Activated naive CD4-positive, alpha-beta T cell treated with anti-CD3 and anti-CD28 coated beads for 36 hours (primary cell): Measurements from ENCODE around the gene ADGRV1. TPM values are rescaled to one million over a fixed set of nuclear protein-coding genes. Genes with fewer than 3 reads are reported as not detected.

Source experiments
- CTCF ChIA-PET: fragments of 350-600 bp; sonication (Branson Sonifier 250); formaldehyde crosslinking; loops from one replicate; lab custom pipeline; 2021; ENCODE audit warnings: antibody characterized with exemption; lab: Charles Lee
- DNase-seq: peaks from one replicate; pipeline ENCODE4 v3.0.0-alpha.2; 2020
- H3K27ac Mint-ChIP-seq: one replicate; pipeline ENCODE4 v1.8.0; 2021; ENCODE audit warnings: mild to moderate bottlenecking, mixed read lengths
- H3K27me3 Mint-ChIP-seq: one replicate; pipeline ENCODE4 v1.8.0; 2021; ENCODE audit warnings: low read depth, mixed read lengths
- H3K36me3 Mint-ChIP-seq: one replicate; pipeline ENCODE4 v1.8.0; 2021; ENCODE audit warnings: low read depth, mixed read lengths
- H3K4me1 Mint-ChIP-seq: one replicate; pipeline ENCODE4 v1.8.0; 2021; ENCODE audit warnings: low read depth, mixed read lengths
- H3K4me3 Mint-ChIP-seq: one replicate; pipeline ENCODE4 v1.8.0; 2021; ENCODE audit warnings: mild to moderate bottlenecking, moderate library complexity, mixed read lengths
- H3K9me3 Mint-ChIP-seq: one replicate; pipeline ENCODE4 v1.8.0; 2021; ENCODE audit warnings: mixed read lengths
- intact Hi-C: fragments of 100-400 bp; cut with micrococcal nuclease; formaldehyde crosslinking; loops from one replicate; pipeline ENCODE4 v1.15.1; 2023
- total RNA-seq, 2 experiments: library from RNA; stranded (reverse); gene quantifications; one replicate each; pipeline ENCODE4 v1.2.3, GENCODE V29; 2021

The ADGRV1 gene
- total RNA-seq, 2 experiments from 2014 or later: not detected

- Mint-ChIP-seq H3K9me3 (no peaks in the 10 kb centered on the region), H3K27me3 (peaks cover 2% of the 10 kb centered on the region), H3K36me3 (no peaks in the 10 kb centered on the region), H3K27ac (no peak overlapping the region), H3K4me3 (no peak overlapping the region), H3K4me1 (peaks cover 18% of the 10 kb centered on the region)
- CTCF ChIA-PET: interaction anchor here (1.1 kb wide), 1 partner anchor 18 kb away, joined by 4 read pairs; no protein-coding TSS in a partner anchor
- DNase-seq: no peak
- intact Hi-C loops: loop anchor here (10.0 kb wide), 1 partner anchor 764 kb away; the partner anchor contains the start of gene CETN3
These were observed 610.3 kb downstream of the ADGRV1 start for GRCh38 chr5:91168859-91169258.

GRCh38 chr5:91170266-91170665 is 611.7 kb downstream of the ADGRV1 start:
- Mint-ChIP-seq H3K27me3 (peaks cover 3% of the 10 kb centered on the region), H3K4me3 (no peak overlapping the region), H3K9me3 (no peaks in the 10 kb centered on the region), H3K4me1 (peaks cover 18% of the 10 kb centered on the region), H3K27ac (peak overlapping the region; percentile 16), H3K36me3 (no peaks in the 10 kb centered on the region)
- CTCF ChIA-PET: interaction anchor here (0.6 to 0.9 kb wide), 2 partner anchors 192 to 216 kb away, joined by 3 read pairs; no protein-coding TSS in a partner anchor
- intact Hi-C loops: loop anchor here (1.0 to 2.0 kb wide), 5 partner anchors 8 to 229 kb away; no protein-coding TSS in a partner anchor
- no peak for DNase-seq

GRCh38 chr5:91171322-91171721 is 612.7 kb downstream of the ADGRV1 start:
- peaks cover 18% of the 10 kb centered on the region for H3K4me1 Mint-ChIP-seq
- no peak for DNase-seq
- intact Hi-C loops: loop anchor here (2.0 kb wide), 2 partner anchors 109 to 231 kb away; no protein-coding TSS in a partner anchor
- no peaks in the 10 kb centered on the region for H3K9me3 Mint-ChIP-seq
- peaks cover 3% of the 10 kb centered on the region for H3K27me3 Mint-ChIP-seq
- H3K36me3 Mint-ChIP-seq: no peaks in the 10 kb centered on the region
- no peak overlapping the region for H3K27ac Mint-ChIP-seq
- CTCF ChIA-PET: interaction anchor here (0.9 to 1.1 kb wide), 2 partner anchors 69 to 214 kb away, joined by 3 to 4 read pairs; no protein-coding TSS in a partner anchor
- H3K4me3 Mint-ChIP-seq: no peak overlapping the region

GRCh38 chr5:91174396-91174795 is 615.8 kb downstream of the ADGRV1 start:
- no peak overlapping the region for H3K27ac Mint-ChIP-seq
- H3K4me3 Mint-ChIP-seq: no peak overlapping the region
- CTCF ChIA-PET: no interaction called here
- intact Hi-C loops: no loop called here
- no peaks in the 10 kb centered on the region for H3K36me3 Mint-ChIP-seq
- no peak for DNase-seq
- peaks cover 3% of the 10 kb centered on the region for H3K27me3 Mint-ChIP-seq
- H3K4me1 Mint-ChIP-seq: peaks cover 21% of the 10 kb centered on the region
- H3K9me3 Mint-ChIP-seq: no peaks in the 10 kb centered on the region

- CTCF ChIA-PET: no interaction called here
- intact Hi-C loops: no loop called here
- Mint-ChIP-seq H3K27me3 (peaks cover 3% of the 10 kb centered on the region), H3K36me3 (no peaks in the 10 kb centered on the region), H3K27ac (no peak overlapping the region), H3K9me3 (no peaks in the 10 kb centered on the region), H3K4me3 (no peak overlapping the region), H3K4me1 (peaks cover 10% of the 10 kb centered on the region)
- DNase-seq: no peak
These were observed 617.1 kb downstream of the ADGRV1 start for GRCh38 chr5:91175708-91176107.

GRCh38 chr5:91176288-91177016 is 617.9 kb downstream of the ADGRV1 start:
- H3K27ac Mint-ChIP-seq: no peak overlapping the region
- DNase-seq: no peak
- CTCF ChIA-PET: no interaction called here

GRCh38 chr5:91177085-91177484 is 618.5 kb downstream of the ADGRV1 start:
- peaks cover 8% of the 10 kb centered on the region for H3K4me1 Mint-ChIP-seq
- H3K27ac Mint-ChIP-seq: no peak overlapping the region
- H3K36me3 Mint-ChIP-seq: no peaks in the 10 kb centered on the region
- no peak overlapping the region for H3K4me3 Mint-ChIP-seq
- H3K27me3 Mint-ChIP-seq: peaks cover 3% of the 10 kb centered on the region
- intact Hi-C loops: no loop called here
- no peak for DNase-seq
- no peaks in the 10 kb centered on the region for H3K9me3 Mint-ChIP-seq
- CTCF ChIA-PET: no interaction called here

More at GRCh38 chr5:91176288-91177016, 617.9 kb downstream of the ADGRV1 start:
- Mint-ChIP-seq H3K27me3 (peaks cover 3% of the 10 kb centered on the region), H3K4me1 (peaks cover 8% of the 10 kb centered on the region), H3K4me3 (no peak overlapping the region), H3K36me3 (no peaks in the 10 kb centered on the region), H3K9me3 (no peaks in the 10 kb centered on the region)
- intact Hi-C loops: no loop called here

GRCh38 chr5:91177639-91178038 is 619.0 kb downstream of the ADGRV1 start:
- H3K27ac Mint-ChIP-seq: no peak overlapping the region
- H3K4me3 Mint-ChIP-seq: no peak overlapping the region
- no peaks in the 10 kb centered on the region for H3K36me3 Mint-ChIP-seq

GRCh38 chr5:91178461-91178860 is 619.9 kb downstream of the ADGRV1 start:
- no peaks in the 10 kb centered on the region for H3K36me3 Mint-ChIP-seq
- CTCF ChIA-PET: interaction anchor here (1.4 kb wide), 1 partner anchor 246 kb away, joined by 3 read pairs; no protein-coding TSS in a partner anchor

More at GRCh38 chr5:91177639-91178038, 619.0 kb downstream of the ADGRV1 start:
- no peak for DNase-seq
- Mint-ChIP-seq H3K4me1 (peaks cover 8% of the 10 kb centered on the region), H3K27me3 (peaks cover 3% of the 10 kb centered on the region), H3K9me3 (no peaks in the 10 kb centered on the region)
- CTCF ChIA-PET: no interaction called here
- intact Hi-C loops: no loop called here

GRCh38 chr5:91179018-91179417 is 620.4 kb downstream of the ADGRV1 start:
- H3K9me3 Mint-ChIP-seq: no peaks in the 10 kb centered on the region
- no peak for DNase-seq
- H3K27ac Mint-ChIP-seq: no peak overlapping the region
- H3K36me3 Mint-ChIP-seq: no peaks in the 10 kb centered on the region
- peaks cover 2% of the 10 kb centered on the region for H3K27me3 Mint-ChIP-seq
- H3K4me3 Mint-ChIP-seq: no peak overlapping the region
- intact Hi-C loops: no loop called here
- CTCF ChIA-PET: interaction anchor here (1.4 kb wide), 1 partner anchor 247 kb away, joined by 3 read pairs; no protein-coding TSS in a partner anchor
- peaks cover 17% of the 10 kb centered on the region for H3K4me1 Mint-ChIP-seq

More at GRCh38 chr5:91178461-91178860, 619.9 kb downstream of the ADGRV1 start:
- intact Hi-C loops: no loop called here
- no peak overlapping the region for H3K27ac Mint-ChIP-seq
- H3K4me1 Mint-ChIP-seq: peaks cover 11% of the 10 kb centered on the region
- DNase-seq: no peak
- H3K4me3 Mint-ChIP-seq: no peak overlapping the region
- H3K9me3 Mint-ChIP-seq: no peaks in the 10 kb centered on the region
- peaks cover 2% of the 10 kb centered on the region for H3K27me3 Mint-ChIP-seq

GRCh38 chr5:91180506-91180905 is 621.9 kb downstream of the ADGRV1 start:
- no peak overlapping the region for H3K27ac Mint-ChIP-seq
- CTCF ChIA-PET: no interaction called here
- H3K4me3 Mint-ChIP-seq: no peak overlapping the region
- H3K4me1 Mint-ChIP-seq: peaks cover 17% of the 10 kb centered on the region
- no peaks in the 10 kb centered on the region for H3K9me3 Mint-ChIP-seq
- no peaks in the 10 kb centered on the region for H3K36me3 Mint-ChIP-seq
- no peak for DNase-seq
- peaks cover 2% of the 10 kb centered on the region for H3K27me3 Mint-ChIP-seq
- intact Hi-C loops: no loop called here

GRCh38 chr5:91182763-91183162 is 624.2 kb downstream of the ADGRV1 start:
- H3K27me3 Mint-ChIP-seq: peaks cover 10% of the 10 kb centered on the region
- H3K9me3 Mint-ChIP-seq: no peaks in the 10 kb centered on the region
- no peaks in the 10 kb centered on the region for H3K36me3 Mint-ChIP-seq
- H3K4me3 Mint-ChIP-seq: no peak overlapping the region
- no peak overlapping the region for H3K27ac Mint-ChIP-seq
- CTCF ChIA-PET: interaction anchor here (0.6 to 3.5 kb wide), 7 partner anchors 24 to 252 kb away, joined by 3 to 17 read pairs (median 3); no protein-coding TSS in a partner anchor
- peaks cover 15% of the 10 kb centered on the region for H3K4me1 Mint-ChIP-seq
- intact Hi-C loops: loop anchor here (1.0 kb wide), 1 partner anchor 20 kb away; no protein-coding TSS in a partner anchor
- peak; percentile 8 for DNase-seq
